ENCODE measurements around the gene FAM120A.

Gene FAM120A

DNA sequence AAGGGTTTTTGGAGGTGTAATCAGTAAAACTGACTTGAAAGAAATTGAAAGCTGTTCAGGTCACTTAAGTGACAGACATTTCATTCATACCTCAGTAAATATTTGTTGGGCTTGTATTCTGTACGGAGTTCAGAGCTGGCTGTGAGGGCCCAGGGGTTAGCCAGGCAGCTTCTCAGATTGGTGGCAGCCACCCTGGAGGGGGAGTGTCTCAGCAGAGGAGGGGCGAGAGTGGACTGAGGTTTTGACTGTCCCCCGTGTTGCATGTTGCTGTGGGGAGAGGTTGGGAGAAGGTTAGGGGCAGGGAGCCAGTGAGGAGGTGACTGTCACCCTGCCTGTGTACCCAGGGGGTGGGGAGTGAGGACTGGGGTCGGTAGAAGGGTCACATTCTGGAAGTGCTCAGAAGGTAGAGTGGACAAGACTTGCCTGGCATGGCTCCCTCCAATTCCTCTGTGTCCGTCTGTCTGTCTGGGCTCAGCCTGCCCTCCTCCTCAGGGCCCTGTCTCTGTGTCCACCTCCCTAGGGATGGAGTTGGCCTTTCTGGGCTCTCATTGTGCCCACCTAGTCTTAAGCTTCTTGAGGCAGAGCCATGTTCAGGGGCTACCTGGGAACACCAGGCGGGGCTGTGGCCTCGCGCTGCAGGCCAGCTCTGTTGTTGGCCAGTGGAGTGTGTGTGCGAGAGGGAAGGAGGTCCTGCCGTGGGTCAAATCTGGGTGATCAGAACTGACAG, 129.3 kb downstream of the FAM120A start:
- no peak for DNase-seq

GRCh38 chr9:93582115-93582514, 130.6 kb downstream of the FAM120A start:
- DNase-seq: no peak

DNA sequence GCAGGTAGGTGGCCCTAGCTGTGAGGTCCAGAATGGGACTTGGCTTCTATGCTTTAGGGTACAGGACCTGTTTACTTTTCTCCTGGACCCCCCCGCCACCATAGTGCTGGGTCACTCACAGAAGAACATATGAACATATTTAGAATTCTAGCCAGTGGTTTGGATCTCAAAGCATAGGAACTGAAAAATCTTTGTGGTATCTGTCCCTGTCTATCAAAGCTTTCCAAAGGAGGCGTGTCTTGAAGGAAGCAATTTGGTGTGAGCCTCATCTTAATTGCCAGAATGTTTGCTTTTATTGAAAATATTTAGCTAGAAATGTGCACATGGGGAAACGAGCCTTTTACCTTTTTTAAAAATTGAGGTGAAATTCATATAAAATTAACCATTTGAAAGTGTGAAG, 131.1 kb downstream of the FAM120A start:
- no peak for DNase-seq

DNA sequence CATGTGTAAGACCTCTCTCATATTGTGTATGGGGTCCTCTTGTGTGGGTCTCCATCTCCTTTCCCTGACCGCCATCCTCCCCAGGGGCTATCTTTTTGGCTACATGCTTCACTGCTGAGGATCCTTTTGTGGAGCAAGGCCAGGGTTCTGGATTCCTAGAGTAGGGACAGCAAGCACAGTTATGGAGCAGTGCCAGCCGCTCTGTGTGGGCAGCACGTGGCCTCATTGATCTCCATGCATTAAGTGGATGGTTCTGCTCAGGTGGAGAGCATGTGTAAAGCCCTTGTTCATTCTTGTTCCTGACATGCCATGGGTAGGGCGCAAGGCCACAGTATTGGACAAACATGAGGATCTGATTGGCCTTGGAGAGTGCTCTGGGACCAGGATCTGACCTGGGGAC, 133.8 kb downstream of the FAM120A start:
- no peak for DNase-seq

DNA sequence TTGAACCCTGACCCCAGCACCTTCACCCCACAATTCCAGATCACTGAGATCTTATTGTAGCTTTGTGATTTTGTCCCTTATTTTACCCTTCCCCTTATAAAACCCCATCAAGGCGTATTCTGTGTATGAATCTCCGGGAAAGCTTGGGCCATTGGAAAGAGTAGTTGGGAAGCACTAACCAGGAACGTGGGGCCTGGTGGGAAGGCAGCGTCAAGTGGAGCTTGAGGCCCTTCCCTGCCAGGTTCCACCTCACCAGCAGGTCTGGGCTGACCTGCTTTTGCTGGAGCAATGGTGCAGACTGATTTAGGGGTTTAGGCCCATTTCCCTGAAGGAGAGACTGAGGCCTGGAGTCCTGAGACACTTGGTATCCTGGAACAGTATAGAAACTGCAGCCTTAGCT, 134.2 kb downstream of the FAM120A start:
- no peak for DNase-seq

DNA sequence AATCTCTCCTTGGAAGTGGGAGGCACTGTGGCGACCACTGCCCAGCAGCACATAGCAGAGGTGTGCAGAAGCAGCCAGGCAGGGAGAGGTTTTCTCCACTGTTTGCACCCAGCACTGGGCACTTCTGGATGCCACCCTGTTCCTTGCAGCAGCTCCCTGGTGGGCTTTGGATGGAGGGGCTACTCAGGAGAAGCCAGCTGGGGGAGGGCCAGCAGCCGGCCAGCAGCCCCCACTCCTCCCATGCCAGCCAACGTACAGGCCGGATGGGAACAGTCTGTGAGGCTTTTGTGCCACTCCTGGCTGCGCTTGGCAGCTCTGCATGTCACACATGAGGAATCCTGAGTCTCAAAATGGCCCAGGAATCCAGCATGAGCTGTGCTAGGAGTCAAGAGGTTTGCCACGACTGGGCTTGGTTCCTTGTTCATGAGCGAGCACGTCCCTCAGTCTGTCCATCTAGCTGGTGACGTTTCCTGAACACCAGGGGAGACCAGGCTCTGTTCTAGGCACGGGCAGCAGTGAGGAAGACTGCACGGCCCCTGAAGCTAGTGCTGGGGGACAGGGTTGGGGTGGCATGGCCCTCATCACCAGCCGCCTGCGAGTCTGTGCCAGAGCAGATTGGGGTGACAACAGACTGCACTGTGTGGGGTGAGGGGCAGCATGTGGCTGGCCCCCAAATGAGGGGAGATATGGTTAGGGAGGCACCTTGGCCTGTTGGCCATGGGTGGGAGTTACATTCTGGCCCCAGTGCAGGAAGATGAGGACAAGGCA, 135.0 kb downstream of the FAM120A start:
- DNase-seq: no peak

- no peak for DNase-seq
These were observed 135.8 kb downstream of the FAM120A start for GRCh38 chr9:93587284-93587650.

DNA sequence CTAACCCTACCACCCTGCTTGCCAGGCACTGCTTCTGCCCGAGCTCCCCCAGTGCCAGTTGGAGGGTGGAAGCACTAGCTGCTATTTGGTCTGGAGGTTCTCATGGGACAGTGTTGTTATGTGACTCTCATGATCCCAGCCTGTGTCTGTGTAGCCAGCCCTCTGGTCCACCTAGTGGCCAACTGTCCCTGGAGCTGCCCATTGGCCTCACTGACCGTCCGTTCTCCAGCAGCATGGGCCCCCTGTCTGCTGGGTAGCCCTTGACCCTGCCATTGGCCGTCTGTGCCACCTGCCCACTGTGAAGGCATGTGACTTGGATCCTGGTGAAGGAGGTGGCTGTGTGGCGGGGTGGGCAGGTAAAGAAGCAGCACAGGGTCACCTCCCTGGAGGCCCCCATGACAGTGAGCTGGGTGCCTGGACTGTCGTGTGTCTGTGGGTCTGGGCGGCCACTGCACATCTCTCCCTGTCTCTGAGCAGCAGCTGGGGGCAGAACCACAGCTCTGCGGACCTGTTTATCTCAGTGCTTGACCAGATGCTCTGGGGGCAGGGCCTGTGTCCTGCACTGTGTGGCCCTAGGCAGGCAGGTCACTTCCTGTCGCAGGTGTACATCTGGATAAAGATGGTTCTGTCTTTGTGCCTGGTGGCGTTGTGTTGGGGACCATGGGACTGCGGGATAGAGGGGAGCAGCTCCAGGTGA, 136.3 kb downstream of the FAM120A start:
- DNase-seq: no peak

DNA sequence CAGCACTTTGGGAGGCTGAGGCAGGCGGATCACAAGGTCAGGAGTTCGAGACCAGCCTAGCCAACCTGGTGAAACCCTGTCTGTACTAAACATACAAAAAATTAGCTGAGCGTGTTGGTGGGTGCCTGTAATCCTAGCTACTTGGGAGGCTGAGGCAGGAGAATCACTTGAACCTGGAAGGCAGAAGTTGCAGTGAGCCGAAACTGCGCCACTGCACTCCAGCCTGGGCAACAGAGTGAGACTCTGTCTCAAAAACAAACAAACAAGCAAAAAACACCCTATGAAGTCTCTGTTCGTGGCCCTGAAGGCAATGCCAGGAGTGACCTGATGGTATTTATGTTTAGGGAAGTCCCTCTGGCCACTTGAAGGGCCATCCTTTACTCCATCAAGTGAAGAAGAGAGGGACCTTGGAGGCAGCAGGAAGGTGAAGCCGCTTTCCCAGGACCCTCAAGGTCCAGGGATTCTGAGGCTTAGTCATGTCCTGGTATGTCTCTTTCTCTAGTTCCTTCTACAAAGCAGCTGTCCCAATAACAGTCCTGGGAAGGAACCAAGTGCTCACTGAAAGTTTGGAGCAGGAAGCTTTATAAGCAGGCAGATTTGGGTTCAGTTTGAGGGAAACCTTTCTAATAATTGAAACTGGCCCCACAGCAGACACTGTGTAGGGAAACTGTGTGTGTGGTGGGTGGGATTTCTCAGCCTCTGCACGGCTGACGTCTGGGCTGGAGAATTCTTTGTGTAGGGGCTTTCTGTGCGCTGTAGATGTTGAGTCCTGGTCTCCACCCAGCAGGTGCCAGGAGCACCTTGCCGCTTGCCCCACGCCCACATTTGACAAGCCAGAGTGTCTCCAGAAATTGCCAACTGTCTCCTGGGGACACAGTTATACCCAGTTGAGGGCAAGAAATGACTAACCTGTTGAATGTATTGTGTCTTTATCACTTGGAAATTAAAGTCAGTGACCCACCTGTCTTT, 137.4 kb downstream of the FAM120A start:
- DNase-seq: no peak

- no peak for DNase-seq
These were observed 138.2 kb downstream of the FAM120A start for GRCh38 chr9:93589688-93590087.

GRCh38 chr9:93590609-93591234, 139.2 kb downstream of the FAM120A start:
- DNase-seq: no peak

GRCh38 chr9:93591301-93592007, 140.0 kb downstream of the FAM120A start:
- no peak for DNase-seq

DNA sequence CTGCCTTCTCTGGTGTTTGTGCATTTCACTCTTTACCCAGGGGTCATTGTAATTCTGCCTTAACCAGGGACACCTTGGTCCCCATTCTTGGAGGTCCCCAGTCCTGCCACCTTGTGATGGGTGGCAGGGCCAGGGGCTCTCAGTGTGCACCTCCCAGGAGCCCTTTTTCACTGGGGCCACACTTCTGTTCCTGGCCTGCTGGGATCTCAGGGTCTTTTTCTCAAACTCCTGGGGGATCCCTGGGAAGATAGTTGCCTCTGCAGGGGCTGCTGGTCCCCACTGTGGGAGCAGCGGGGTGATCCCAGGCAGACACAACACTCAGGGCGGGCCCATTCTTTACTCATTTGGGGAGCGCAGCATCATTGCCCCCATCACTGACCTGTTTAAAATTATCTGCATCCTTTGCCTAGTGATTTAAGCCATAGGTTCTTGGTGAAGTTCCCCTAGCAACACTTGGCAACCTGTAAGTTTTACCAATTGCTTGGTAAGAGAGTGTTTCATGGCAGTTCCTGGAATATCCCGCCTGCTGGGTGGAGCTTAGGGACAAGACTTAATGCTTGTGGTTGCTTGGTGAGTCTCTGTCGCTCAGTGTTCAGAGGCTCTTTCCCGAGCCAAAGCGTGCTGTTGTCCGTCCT, 140.6 kb downstream of the FAM120A start:
- DNase-seq: no peak

GRCh38 chr9:93592643-93593021, 141.1 kb downstream of the FAM120A start:
- DNase-seq: no peak

GRCh38 chr9:93593144-93593658, 141.7 kb downstream of the FAM120A start:
- no peak for DNase-seq

DNA sequence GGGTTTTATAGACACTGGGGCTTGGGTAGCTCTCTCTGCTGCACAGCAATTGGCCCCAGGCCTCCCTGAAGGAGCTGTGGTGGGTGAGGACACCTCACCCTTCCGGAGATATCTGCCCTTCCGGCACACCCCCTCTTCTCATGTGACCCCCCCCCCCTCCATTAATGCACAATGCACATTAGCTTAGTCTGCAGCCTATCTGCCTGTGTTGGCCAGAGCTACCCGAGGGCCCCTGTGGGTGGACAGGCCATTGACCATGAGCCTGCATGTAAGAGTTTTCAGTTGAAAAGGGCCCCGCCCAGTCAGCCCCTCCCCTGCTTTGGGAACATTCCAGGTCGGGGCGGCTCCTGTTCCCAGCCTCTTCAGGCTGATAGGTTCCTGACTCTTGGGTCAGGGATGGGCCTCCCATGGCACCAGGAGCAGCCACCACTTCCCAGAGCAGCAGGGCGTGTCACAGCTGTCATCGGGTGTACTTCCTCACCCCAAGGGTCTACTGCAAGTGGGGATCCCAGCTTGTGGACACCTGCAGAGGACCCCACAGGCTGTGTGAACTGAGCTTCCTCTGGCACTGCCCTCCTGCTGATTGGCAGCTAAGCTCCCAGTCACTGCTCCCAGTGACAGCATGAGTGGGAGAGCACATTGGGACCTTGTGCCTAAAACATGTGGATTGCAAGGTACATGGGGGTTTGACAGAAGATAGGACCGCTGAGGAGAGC, 142.7 kb downstream of the FAM120A start:
- DNase-seq: no peak

DNA sequence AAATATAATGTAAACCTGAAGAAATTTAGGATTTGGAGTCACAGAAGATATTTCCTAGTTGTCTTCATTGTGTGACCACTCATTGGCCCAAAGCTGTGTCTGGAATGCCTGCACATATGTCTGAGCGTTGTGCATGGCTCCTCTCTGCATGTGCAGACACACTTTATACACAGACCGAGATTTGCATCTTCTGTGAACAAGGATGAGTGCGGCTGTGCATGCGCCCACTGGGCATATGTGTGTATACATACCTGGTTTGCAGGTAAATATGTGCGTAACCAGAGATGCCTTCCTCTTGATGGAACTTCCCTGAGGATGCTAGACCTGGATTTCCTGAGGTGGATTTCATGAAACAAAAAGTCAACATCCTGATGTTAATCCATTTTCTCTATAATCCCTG, 144.0 kb downstream of the FAM120A start:
- no peak for DNase-seq

GRCh38 chr9:93595861-93596365, 144.4 kb downstream of the FAM120A start:
- DNase-seq: no peak

DNA sequence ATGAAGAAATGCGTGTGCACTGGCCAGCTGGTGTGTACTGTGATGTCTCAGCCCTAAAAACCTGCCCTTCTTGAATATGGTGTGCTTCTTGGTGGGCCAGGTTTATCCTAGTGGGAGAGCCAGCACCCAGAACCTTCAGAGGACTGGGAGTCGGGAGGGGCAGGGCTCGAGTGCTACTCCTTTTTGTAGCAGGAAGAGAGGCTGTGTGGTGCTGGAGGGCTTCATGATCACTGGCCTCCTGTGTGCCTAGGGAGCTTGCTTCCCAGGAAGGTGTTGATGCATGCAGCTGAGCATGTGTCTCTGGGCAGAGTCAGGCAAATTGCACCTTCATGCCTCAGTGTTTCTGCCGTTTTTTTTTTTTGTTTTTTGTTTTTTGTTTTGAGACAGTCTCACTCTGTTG, 144.9 kb downstream of the FAM120A start:
- DNase-seq: no peak

DNA sequence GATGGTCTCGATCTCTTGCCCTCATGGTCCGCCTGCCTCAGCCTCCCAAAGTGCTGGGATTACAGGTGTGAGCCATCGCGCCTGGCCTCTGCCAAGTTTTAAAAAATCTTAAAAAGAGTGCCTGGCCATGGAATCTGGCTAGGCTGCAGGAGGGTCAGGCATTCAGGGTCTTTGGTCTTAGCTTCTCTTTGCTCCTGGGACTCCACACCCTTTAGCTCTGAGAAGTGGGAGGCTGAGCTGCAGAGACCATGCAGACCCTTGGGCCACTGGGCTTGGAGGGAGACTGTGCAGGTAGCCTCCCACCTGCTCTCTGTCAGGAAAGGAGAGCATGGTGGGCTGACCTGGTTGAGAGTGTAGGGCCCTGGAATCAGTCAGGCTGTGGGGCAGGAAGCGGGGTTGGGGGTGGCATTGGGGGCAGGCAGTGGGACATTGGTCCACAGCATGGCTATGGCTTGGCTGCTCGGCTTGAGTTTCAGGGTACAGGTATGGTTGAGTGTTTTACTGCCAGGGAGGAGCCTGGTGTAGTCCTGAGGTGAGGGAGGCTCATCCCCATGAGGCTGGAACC, 145.7 kb downstream of the FAM120A start:
- no peak for DNase-seq
